22Rv1 (cell line): ENCODE results near the gene B4GALT5.

Experiments
- H3K27ac ChIP-seq: fragments of 450-650 bp; 2 replicates; pipeline ENCODE4 v1.5.1; 2017
- ZFX ChIP-seq: fragments of 450-650 bp; IDR thresholded peaks from 2 replicates; pipeline ENCODE4 v1.6.1; 2017; ENCODE audit warnings: antibody characterized with exemption, borderline replicate concordance
- TF ChIP-seq, protein P1 (sequence below): fragments of 450-650 bp; IDR thresholded peaks from 2 replicates; pipeline ENCODE4 v1.5.1; 2017; ENCODE audit warnings: mild to moderate bottlenecking

Gene B4GALT5

DNA sequence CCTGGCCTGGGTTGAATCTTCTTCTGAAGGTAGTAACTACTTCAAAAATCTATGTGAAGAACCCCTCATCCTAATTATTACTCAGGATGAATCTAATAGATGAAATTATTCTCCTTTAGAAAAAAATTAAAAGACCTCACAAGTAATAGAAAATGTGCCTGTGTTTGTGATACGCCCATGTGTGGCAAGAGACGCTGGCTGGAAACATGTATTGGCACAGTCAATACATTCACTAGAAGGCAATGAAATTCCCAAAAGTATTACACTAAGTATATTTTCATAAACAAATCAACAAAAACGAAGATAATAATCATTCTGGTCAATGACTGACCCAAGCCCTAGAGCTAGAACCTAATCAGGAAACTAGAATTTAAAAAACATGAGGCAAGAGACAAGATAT lies 64.0 kb downstream of the B4GALT5 start:
- TF ChIP-seq, protein P1, sequence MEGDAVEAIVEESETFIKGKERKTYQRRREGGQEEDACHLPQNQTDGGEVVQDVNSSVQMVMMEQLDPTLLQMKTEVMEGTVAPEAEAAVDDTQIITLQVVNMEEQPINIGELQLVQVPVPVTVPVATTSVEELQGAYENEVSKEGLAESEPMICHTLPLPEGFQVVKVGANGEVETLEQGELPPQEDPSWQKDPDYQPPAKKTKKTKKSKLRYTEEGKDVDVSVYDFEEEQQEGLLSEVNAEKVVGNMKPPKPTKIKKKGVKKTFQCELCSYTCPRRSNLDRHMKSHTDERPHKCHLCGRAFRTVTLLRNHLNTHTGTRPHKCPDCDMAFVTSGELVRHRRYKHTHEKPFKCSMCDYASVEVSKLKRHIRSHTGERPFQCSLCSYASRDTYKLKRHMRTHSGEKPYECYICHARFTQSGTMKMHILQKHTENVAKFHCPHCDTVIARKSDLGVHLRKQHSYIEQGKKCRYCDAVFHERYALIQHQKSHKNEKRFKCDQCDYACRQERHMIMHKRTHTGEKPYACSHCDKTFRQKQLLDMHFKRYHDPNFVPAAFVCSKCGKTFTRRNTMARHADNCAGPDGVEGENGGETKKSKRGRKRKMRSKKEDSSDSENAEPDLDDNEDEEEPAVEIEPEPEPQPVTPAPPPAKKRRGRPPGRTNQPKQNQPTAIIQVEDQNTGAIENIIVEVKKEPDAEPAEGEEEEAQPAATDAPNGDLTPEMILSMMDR: no peak
- no peak for TF ChIP-seq ZFX
- H3K27ac ChIP-seq: no peak overlapping the region

DNA sequence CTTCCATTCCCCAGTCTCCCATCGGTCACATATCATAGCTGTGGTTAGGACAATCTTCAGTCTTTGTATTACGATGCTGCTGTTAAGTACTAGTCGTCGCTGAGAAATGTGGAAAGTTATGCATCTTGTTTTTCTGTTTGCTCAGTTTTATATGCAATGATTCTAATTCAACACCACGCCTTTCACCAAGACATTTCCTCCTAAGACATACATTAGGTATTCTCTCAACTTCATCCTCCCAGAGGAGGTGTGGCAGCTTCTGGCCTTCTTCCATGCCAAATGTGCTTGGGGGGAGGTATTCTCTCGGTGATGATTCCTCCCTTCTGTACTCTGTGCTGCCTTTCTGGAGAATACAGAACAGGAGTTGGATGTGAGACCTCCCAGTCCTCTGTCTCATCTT lies 66.1 kb downstream of the B4GALT5 start:
- no peak for TF ChIP-seq ZFX
- TF ChIP-seq, protein P1: no peak
- H3K27ac ChIP-seq: no peak overlapping the region

DNA sequence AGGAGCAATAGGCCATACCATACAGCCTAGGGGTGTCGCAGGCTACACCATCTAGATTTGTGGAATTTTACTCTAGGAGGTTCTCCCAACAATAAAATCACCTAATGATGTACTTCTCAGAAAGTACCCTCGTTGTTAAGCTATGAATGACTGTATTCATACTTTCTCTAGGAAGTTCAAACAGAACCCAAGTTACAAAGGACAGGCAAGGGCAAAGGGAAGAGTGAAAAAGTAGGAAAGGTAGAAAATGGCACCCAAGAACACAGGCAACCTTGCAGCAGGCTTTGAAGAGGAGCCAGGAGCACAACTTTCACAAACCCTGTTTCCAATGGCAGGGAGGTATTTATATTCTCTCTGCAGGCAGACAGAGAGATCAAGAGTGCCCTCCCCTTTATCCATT lies 67.2 kb downstream of the B4GALT5 start:
- H3K27ac ChIP-seq: no peak overlapping the region

DNA sequence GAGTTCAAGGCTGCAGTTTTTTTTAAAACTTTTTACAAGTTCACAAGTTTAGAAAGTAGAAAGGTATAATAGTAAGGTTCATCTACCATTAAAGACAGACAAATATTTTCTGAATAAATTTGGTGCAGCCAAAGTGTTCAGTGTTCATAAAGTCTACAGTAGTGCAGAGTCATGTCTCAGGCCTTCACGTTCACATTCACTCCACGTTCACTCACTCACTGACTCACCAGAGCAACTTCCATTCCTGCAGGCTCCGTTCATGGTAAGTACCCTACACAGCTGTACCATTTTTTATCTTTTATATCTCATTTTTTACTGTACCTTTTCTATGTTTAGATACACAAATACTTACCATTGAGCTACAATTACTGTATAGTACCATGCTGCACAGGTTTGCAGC lies 67.6 kb downstream of the B4GALT5 start:
- TF ChIP-seq, protein P1: no peak
- TF ChIP-seq ZFX: no peak
- no peak overlapping the region for H3K27ac ChIP-seq

More for the DNA sequence above, 67.2 kb downstream of the B4GALT5 start:
- TF ChIP-seq, protein P1: no peak
- no peak for TF ChIP-seq ZFX

DNA sequence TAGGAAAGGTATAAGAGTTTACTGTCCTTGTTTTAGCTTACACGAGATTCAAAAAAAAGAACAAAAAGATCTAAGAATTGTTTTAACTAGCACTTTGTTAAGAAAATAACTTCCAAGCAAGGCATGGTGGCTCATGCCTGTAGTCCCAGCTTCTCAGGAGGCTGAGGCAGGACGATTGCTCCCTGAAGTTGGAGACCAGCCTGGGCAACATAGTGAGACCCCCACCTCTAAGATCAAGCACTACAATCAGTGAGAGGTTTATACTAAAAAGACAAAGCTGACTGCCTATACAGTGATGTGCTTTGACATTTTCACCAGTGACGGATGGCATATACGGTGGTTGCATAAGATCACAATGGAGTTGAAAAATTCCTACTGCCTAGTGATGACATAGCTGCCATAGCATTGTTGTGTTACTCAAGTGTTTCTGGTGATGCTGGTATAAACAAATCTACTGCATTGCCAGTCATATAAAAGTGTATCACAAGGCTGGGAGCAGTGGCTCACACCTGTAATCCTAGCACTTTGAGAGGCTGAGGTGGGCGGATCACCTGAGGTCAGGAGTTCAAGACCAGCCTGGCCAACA lies 68.6 kb downstream of the B4GALT5 start:
- TF ChIP-seq, protein P1: no peak
- no peak for TF ChIP-seq ZFX
- H3K27ac ChIP-seq: no peak overlapping the region

DNA sequence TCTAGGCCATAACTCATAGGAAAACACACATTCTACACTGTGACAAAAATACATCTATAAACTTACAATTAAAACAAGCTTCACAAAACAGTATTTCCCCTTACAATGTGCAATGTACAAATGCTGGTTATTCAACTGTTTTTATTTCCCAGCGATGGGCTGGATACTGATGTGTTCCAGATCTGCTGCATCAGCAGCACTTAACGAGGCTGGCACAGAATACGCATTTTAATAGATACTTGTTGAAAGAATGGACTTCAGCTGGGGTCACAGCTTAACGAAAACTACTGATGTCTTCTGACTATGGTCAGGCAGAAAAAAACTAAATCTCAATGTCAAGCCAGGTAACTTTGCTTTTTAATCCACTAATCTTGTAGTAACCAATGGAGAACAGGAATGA lies 70.9 kb downstream of the B4GALT5 start:
- TF ChIP-seq, protein P1: no peak
- no peak for TF ChIP-seq ZFX
- H3K27ac ChIP-seq: no peak overlapping the region

DNA sequence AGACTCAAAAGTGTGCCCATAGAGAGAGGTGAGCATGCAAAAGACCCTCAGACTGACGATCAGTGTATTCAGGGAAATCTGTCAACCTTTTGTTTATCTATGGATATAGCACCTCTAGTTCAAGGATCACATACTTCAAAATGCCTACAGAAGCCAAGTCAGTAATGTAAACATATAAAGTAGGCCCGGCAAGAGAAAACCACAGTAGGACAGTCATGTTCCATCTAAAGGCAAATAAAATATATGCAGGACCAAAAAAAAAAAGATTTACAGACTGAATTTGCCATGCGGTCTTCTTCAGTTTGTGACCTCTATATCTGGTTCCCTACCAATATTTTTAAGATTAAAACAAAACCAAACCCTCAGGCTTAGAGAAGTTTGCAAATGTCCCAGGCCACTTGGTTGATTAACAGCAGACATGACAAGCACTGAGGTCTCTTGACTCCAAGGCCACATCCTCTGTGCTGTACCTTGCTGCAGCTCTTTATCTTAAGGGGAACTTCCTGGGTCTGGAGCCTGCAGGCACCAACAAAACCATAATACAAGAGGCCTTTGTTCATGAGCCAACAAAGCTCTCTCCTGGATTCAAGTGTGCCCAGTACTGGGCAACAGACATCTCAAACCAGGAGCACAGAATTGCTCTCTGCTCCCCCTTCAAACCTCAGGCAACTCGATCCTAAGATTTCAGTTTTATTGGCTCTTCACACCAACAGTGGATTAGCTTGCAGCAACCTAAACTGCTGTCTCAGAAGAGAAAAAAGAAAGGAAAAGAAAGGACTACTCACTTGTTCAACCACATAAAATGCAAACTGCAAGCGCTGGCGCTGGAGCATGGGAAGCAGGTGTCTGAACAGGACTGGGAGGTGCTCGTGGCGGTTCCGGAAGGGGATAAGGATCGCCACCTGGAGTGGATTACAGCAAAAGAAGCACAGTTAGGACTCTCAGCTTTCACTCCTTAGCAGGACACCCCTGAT lies 71.7 kb downstream of the B4GALT5 start:
- H3K27ac ChIP-seq: no peak overlapping the region
- TF ChIP-seq ZFX: no peak
- TF ChIP-seq, protein P1: no peak
